HuH-7 (cell line): ENCODE measurements around the gene AQP4.
A peak's percentile ranks its signal among the peaks of the same experiment; 100 is the strongest.

Source experiments
- DNase-seq: peaks from one replicate; pipeline ENCODE4 v3.0.0; 2011; ENCODE audit warnings: low spot score

AQP4 gene

GRCh38 chr18:26840965-26841364 is 24.5 kb downstream of the AQP4 start:
- peak; percentile 26 for DNase-seq

- DNase-seq: no peak
Observed at GRCh38 chr18:26839609-26840008, 25.9 kb downstream of the AQP4 start.

GRCh38 chr18:26832302-26832701 is 33.2 kb downstream of the AQP4 start:
- DNase-seq: no peak

GRCh38 chr18:26827581-26827980 is 37.9 kb downstream of the AQP4 start:
- DNase-seq: no peak

- no peak for DNase-seq
Observed at GRCh38 chr18:26826656-26827235, 38.8 kb downstream of the AQP4 start.

- DNase-seq: no peak
Observed at GRCh38 chr18:26821181-26821580, 44.3 kb downstream of the AQP4 start.

GRCh38 chr18:26819046-26819445 is 46.5 kb downstream of the AQP4 start:
- no peak for DNase-seq

- DNase-seq: no peak
Observed at GRCh38 chr18:26818461-26818860, 47.0 kb downstream of the AQP4 start.

- no peak for DNase-seq
Observed at GRCh38 chr18:26813043-26813442, 52.5 kb downstream of the AQP4 start.

- DNase-seq: no peak
Observed at GRCh38 chr18:26812462-26812861, 53.0 kb downstream of the AQP4 start.

GRCh38 chr18:26809346-26809745 is 56.2 kb downstream of the AQP4 start:
- no peak for DNase-seq

GRCh38 chr18:26806224-26806623 is 59.3 kb downstream of the AQP4 start:
- no peak for DNase-seq

GRCh38 chr18:26804519-26804918 is 61.0 kb downstream of the AQP4 start:
- DNase-seq: peak; percentile 22

- no peak for DNase-seq
Observed at GRCh38 chr18:26803643-26804042, 61.9 kb downstream of the AQP4 start.

- no peak for DNase-seq
Observed at GRCh38 chr18:26802330-26803200, 62.9 kb downstream of the AQP4 start.
